Fibroblast of villous mesenchyme (primary cell): ENCODE data around the gene GRIK3. TPM values are rescaled to one million over a fixed set of nuclear protein-coding genes. Genes with fewer than 3 reads are reported as not detected.

ENCODE experiments used
- DNase-seq: peaks from one replicate; pipeline ENCODE4 v3.0.0-alpha.2; 2010; ENCODE audit warnings: low read depth
- H3K4me3 ChIP-seq: 2 replicates; pipeline ENCODE4 v1.5.1; 2011; ENCODE audit warnings: low read depth, mild to moderate bottlenecking, low read length
- CTCF ChIP-seq: IDR thresholded peaks from 2 replicates; pipeline ENCODE4 v1.5.1; 2012; ENCODE audit warnings: low read depth, mild to moderate bottlenecking, low read length; ENCODE audit not compliant: insufficient read depth
- total RNA-seq: library from RNA; depleted of rRNA; stranded (reverse); fragments of >200 nt; gene quantifications from 2 replicates; pipeline ENCODE4 v1.2.3, GENCODE V29; 2012

Gene GRIK3
- total RNA-seq, 1 donor, result not detected

- no peak for TF ChIP-seq CTCF
- H3K4me3 ChIP-seq, result no peak overlapping the region
- DNase-seq, result no peak
Observed at GRCh38 chr1:37018510-37018909, 15.8 kb downstream of the GRIK3 start.

- H3K4me3 ChIP-seq, result no peak overlapping the region
- no peak for DNase-seq
- no peak for TF ChIP-seq CTCF
Observed at GRCh38 chr1:37017720-37018119, 16.6 kb downstream of the GRIK3 start.

GRCh38 chr1:37016121-37016520 is 18.2 kb downstream of the GRIK3 start:
- TF ChIP-seq CTCF, result no peak
- no peak for DNase-seq

GRCh38 chr1:37015713-37016112 is 18.6 kb downstream of the GRIK3 start:
- no peak overlapping the region for H3K4me3 ChIP-seq
- TF ChIP-seq CTCF, result no peak

More at GRCh38 chr1:37016121-37016520, 18.2 kb downstream of the GRIK3 start:
- H3K4me3 ChIP-seq, result no peak overlapping the region

GRCh38 chr1:37012226-37012625 is 22.1 kb downstream of the GRIK3 start:
- no peak for TF ChIP-seq CTCF
- no peak for DNase-seq

More at GRCh38 chr1:37015713-37016112, 18.6 kb downstream of the GRIK3 start:
- DNase-seq, result no peak

GRCh38 chr1:37010011-37010410 is 24.3 kb downstream of the GRIK3 start:
- TF ChIP-seq CTCF, result no peak
- DNase-seq, result no peak
- no peak overlapping the region for H3K4me3 ChIP-seq

More at GRCh38 chr1:37012226-37012625, 22.1 kb downstream of the GRIK3 start:
- no peak overlapping the region for H3K4me3 ChIP-seq

- H3K4me3 ChIP-seq, result no peak overlapping the region
- TF ChIP-seq CTCF, result no peak
- no peak for DNase-seq
Observed at GRCh38 chr1:37009521-37009920, 24.8 kb downstream of the GRIK3 start.
